Neural cell (in vitro differentiated cells): ENCODE measurements around the gene HNRNPA2B1. TPM values are rescaled to one million over a fixed set of nuclear protein-coding genes. Genes with fewer than 3 reads are reported as not detected.

Experiments used
- H2AFZ ChIP-seq: fragments of 200-600, 300-800 bp; sonication (generic), shearing (Covaris generic); 2 replicates; pipeline ENCODE4 v1.6.0; 2014; ENCODE audit warnings: low read depth, mild to moderate bottlenecking, antibody characterized with exemption, low read length, moderate library complexity
- H3F3A ChIP-seq: fragments of 200-600 bp; shearing (Covaris generic); 2 replicates; pipeline ENCODE4 v1.6.1; 2016; ENCODE audit warnings: mild to moderate bottlenecking, moderate library complexity, mixed read lengths, antibody characterized with exemption, low read length; ENCODE audit not compliant: insufficient read depth, poor library complexity, severe bottlenecking
- H3K27ac ChIP-seq: fragments of 200-600, 300-800 bp; sonication (generic), shearing (Covaris generic); 2 replicates; pipeline ENCODE4 v1.5.1; 2014; ENCODE audit warnings: mild to moderate bottlenecking, low read length, moderate library complexity
- H3K27me3 ChIP-seq: fragments of 300-800, 200-600 bp; sonication (generic), shearing (Covaris generic); 2 replicates; pipeline ENCODE4 v1.6.0; 2014; ENCODE audit warnings: mild to moderate bottlenecking, low read depth, low read length, moderate library complexity; ENCODE audit not compliant: insufficient read depth
- H3K36me3 ChIP-seq: fragments of 300-800, 200-600 bp; sonication (generic), shearing (Covaris generic); 2 replicates; pipeline ENCODE4 v1.5.1; 2014; ENCODE audit warnings: mild to moderate bottlenecking, antibody characterized with exemption, low read length, moderate library complexity; ENCODE audit not compliant: insufficient read depth
- H3K4me2 ChIP-seq: fragments of 300-800, 200-600 bp; sonication (generic), shearing (Covaris generic); 2 replicates; pipeline ENCODE4 v1.6.0; 2014; ENCODE audit warnings: mild to moderate bottlenecking, low read length
- H3K4me3 ChIP-seq: fragments of 300-800, 200-600 bp; sonication (generic), shearing (Covaris generic); 2 replicates; pipeline ENCODE4 v1.5.1; 2014; ENCODE audit warnings: mild to moderate bottlenecking, low read length, moderate library complexity
- H3K79me2 ChIP-seq: fragments of 200-600 bp; shearing (Covaris generic); replicated peaks from 2 replicates; pipeline ENCODE4 v1.6.0; 2014; ENCODE audit warnings: mild to moderate bottlenecking, low read length, moderate library complexity; ENCODE audit not compliant: insufficient read depth
- H3K9ac ChIP-seq: fragments of 300-800, 200-600 bp; sonication (generic), shearing (Covaris generic); 2 replicates; pipeline ENCODE4 v1.6.1; 2016; ENCODE audit warnings: mild to moderate bottlenecking, low read length, mixed read lengths
- H3K9me2 ChIP-seq: fragments of 200-600 bp; shearing (Covaris generic); 2 replicates; pipeline ENCODE4 v1.6.1; 2016; ENCODE audit warnings: mild to moderate bottlenecking, low read length, mixed read lengths; ENCODE audit not compliant: insufficient read depth
- H3K9me3 ChIP-seq: fragments of 200-600, 300-800 bp; sonication (generic), shearing (Covaris generic); 2 replicates; pipeline ENCODE4 v1.6.1; 2016; ENCODE audit warnings: mild to moderate bottlenecking, mixed run types, low read length, moderate library complexity, mixed read lengths
- H4K20me1 ChIP-seq: fragments of 200-600 bp; shearing (Covaris generic); 2 replicates; pipeline ENCODE4 v1.6.1; 2016; ENCODE audit warnings: mild to moderate bottlenecking, mixed run types; ENCODE audit not compliant: insufficient read depth
- EP300 ChIP-seq: fragments of 450-650 bp; conservative IDR thresholded peaks from 2 replicates; pipeline ENCODE4 v1.6.1; 2014; ENCODE audit warnings: antibody characterized with exemption, mild to moderate bottlenecking, moderate library complexity; ENCODE audit not compliant: poor library complexity, severe bottlenecking
- EZH2 ChIP-seq: fragments of 200-600, 300-800 bp; shearing (Covaris generic), sonication (generic); IDR thresholded peaks from 2 replicates; pipeline ENCODE4 v1.6.1; 2014; ENCODE audit warnings: antibody characterized with exemption, low read length, borderline replicate concordance, mild to moderate bottlenecking; ENCODE audit not compliant: insufficient read depth, poor library complexity, severe bottlenecking
- MXI1 ChIP-seq: fragments of 450-650 bp; conservative IDR thresholded peaks from 2 replicates; pipeline ENCODE4 v1.6.1; 2014; ENCODE audit warnings: antibody characterized with exemption, mild to moderate bottlenecking; ENCODE audit not compliant: poor library complexity, severe bottlenecking
- POLR2AphosphoS5 ChIP-seq: IDR thresholded peaks from 2 replicates; pipeline ENCODE4 v1.6.1; 2012
- RAD21 ChIP-seq: fragments of 450-650 bp; conservative IDR thresholded peaks from 2 replicates; pipeline ENCODE4 v1.6.1; 2014; ENCODE audit warnings: antibody characterized with exemption, mild to moderate bottlenecking, moderate library complexity
- SMC3 ChIP-seq: fragments of 450-650 bp; conservative IDR thresholded peaks from 2 replicates; pipeline ENCODE4 v1.6.1; 2014; ENCODE audit warnings: antibody characterized with exemption, mild to moderate bottlenecking, moderate library complexity; ENCODE audit not compliant: poor library complexity
- TAF1 ChIP-seq: IDR thresholded peaks from 2 replicates; pipeline ENCODE4 v1.6.1; 2012; ENCODE audit warnings: low read depth
- polyA plus RNA-seq: library from polyadenylated mRNA; depleted of rRNA; stranded (reverse); fragments of >200 nt; gene quantifications from 2 replicates; pipeline ENCODE4 v1.2.3, GENCODE V29; 2014
- TF ChIP-seq, protein P1 (sequence below): fragments of 450-650 bp; IDR thresholded peaks from 2 replicates; pipeline ENCODE4 v1.5.1; 2014; ENCODE audit warnings: antibody characterized with exemption, mild to moderate bottlenecking, moderate library complexity; ENCODE audit not compliant: poor library complexity, severe bottlenecking
- TF ChIP-seq, protein P2 (sequence below): IDR thresholded peaks from 2 replicates; pipeline ENCODE4 v1.6.1; 2012; ENCODE audit warnings: borderline replicate concordance

HNRNPA2B1 gene
- polyA plus RNA-seq, 1 donor from 2014 or later, result 419 TPM

DNA sequence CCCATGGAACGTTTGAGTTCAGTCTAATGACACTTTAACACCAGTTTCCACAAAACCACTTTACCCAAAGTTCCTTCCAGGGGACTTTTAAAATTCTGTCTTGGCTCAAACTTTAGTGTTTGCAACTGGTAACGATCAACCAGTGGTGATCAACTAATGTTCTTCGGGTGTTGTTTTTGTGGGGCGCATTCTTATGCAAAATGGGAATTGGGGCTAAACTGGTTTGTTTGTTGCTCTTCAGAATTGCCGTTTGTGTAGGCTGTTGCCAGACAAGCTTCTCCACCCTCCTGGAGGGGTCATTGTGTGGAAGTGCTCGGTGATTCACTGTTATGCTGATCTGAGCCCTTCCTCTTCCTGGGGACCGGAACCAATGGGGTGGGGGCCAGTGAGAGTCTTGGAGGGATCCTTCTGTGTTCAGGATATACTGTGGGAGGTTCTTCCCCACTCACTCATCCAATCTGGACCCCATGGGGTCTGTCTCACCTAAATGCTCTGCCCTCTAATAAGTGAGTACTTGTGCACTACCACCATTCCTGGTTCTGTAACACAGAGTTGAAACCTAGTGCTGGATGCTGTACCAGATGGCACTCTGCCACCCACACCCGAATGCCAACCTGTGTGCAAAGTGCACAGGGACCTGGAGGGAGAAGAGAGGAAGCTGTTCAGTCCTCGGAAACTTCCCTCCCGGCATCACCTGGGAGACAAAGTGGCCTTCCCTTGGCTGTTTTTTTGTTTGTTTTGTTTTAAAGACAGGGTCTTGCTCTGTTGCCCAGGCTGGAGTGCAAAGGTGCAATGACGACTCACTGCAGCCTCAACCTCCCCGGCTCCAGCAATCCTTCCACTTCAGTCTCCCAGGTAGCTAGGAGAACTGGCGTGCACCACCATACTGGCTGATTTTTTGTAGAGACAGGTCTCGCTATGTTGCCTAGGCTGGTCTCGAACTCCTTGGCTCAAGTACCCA, 46.4 kb downstream of the HNRNPA2B1 start:
- no peak for TF ChIP-seq RAD21
- TF ChIP-seq TAF1, result no peak
- TF ChIP-seq POLR2AphosphoS5, result no peak
- TF ChIP-seq, protein P1, sequence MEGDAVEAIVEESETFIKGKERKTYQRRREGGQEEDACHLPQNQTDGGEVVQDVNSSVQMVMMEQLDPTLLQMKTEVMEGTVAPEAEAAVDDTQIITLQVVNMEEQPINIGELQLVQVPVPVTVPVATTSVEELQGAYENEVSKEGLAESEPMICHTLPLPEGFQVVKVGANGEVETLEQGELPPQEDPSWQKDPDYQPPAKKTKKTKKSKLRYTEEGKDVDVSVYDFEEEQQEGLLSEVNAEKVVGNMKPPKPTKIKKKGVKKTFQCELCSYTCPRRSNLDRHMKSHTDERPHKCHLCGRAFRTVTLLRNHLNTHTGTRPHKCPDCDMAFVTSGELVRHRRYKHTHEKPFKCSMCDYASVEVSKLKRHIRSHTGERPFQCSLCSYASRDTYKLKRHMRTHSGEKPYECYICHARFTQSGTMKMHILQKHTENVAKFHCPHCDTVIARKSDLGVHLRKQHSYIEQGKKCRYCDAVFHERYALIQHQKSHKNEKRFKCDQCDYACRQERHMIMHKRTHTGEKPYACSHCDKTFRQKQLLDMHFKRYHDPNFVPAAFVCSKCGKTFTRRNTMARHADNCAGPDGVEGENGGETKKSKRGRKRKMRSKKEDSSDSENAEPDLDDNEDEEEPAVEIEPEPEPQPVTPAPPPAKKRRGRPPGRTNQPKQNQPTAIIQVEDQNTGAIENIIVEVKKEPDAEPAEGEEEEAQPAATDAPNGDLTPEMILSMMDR, result no peak
- no peak for TF ChIP-seq SMC3
- no peak for TF ChIP-seq MXI1
- TF ChIP-seq EP300, result no peak
- TF ChIP-seq, protein P2, sequence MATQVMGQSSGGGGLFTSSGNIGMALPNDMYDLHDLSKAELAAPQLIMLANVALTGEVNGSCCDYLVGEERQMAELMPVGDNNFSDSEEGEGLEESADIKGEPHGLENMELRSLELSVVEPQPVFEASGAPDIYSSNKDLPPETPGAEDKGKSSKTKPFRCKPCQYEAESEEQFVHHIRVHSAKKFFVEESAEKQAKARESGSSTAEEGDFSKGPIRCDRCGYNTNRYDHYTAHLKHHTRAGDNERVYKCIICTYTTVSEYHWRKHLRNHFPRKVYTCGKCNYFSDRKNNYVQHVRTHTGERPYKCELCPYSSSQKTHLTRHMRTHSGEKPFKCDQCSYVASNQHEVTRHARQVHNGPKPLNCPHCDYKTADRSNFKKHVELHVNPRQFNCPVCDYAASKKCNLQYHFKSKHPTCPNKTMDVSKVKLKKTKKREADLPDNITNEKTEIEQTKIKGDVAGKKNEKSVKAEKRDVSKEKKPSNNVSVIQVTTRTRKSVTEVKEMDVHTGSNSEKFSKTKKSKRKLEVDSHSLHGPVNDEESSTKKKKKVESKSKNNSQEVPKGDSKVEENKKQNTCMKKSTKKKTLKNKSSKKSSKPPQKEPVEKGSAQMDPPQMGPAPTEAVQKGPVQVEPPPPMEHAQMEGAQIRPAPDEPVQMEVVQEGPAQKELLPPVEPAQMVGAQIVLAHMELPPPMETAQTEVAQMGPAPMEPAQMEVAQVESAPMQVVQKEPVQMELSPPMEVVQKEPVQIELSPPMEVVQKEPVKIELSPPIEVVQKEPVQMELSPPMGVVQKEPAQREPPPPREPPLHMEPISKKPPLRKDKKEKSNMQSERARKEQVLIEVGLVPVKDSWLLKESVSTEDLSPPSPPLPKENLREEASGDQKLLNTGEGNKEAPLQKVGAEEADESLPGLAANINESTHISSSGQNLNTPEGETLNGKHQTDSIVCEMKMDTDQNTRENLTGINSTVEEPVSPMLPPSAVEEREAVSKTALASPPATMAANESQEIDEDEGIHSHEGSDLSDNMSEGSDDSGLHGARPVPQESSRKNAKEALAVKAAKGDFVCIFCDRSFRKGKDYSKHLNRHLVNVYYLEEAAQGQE, result no peak
- no peak for TF ChIP-seq EZH2
- no peaks in the 10 kb centered on the region for H3K9me3 ChIP-seq
- H3F3A ChIP-seq, result no peaks in the 10 kb centered on the region
- no peaks in the 10 kb centered on the region for H3K36me3 ChIP-seq
- H3K4me2 ChIP-seq, result no peak overlapping the region
- no peaks in the 10 kb centered on the region for H3K79me2 ChIP-seq
- no peak overlapping the region for H3K27ac ChIP-seq
- H3K9ac ChIP-seq, result no peak overlapping the region
- H3K4me3 ChIP-seq, result no peak overlapping the region
- H2AFZ ChIP-seq, result no peak overlapping the region
- peaks cover 35% of the 10 kb centered on the region for H3K27me3 ChIP-seq
- H4K20me1 ChIP-seq, result no peaks in the 10 kb centered on the region
- H3K9me2 ChIP-seq, result no peaks in the 10 kb centered on the region

DNA sequence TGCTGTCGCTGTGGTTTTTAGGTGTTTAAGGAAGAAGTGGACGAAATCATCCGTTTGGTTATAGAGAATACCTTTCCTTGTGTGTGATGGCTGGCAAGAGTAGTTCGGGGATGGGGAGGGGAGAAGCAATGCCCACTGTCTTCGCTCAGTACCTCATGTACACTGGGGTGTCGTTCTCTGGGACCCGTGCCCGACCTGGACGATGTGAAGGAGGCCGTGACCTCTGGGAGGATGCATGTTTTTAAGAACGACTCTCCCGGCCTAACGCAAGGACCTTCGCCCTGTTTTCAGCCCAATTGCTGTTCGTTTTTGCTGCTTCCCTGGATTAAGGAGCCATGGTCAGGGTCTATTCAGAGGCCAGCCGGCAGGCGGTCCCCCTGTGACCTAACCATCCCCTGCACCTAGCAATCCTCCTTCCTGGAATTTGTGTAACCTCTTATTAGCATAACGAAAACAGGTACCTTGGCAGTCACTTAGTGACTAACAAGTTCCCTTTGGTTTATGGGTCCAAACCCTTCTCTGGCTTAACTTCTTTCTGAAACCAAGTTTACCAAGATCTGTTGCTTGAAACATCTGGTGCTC, 47.2 kb downstream of the HNRNPA2B1 start:
- TF ChIP-seq POLR2AphosphoS5 (peak; percentile 8), EP300 (no peak), RAD21 (no peak), SMC3 (no peak)
- TF ChIP-seq, protein P2, result no peak
- Histone ChIP-seq H3K9me3 (no peaks in the 10 kb centered on the region), H3K4me2 (no peak overlapping the region), H3F3A (no peaks in the 10 kb centered on the region), H3K27me3 (peaks cover 35% of the 10 kb centered on the region), H3K9me2 (no peaks in the 10 kb centered on the region), H3K4me3 (peak overlapping the region; percentile 67), H3K27ac (no peak overlapping the region), H2AFZ (no peak overlapping the region), H3K36me3 (no peaks in the 10 kb centered on the region), H4K20me1 (no peaks in the 10 kb centered on the region), H3K9ac (no peak overlapping the region), H3K79me2 (no peaks in the 10 kb centered on the region)
